Testis (tissue), 3 donors: ENCODE measurements around the gene HK3. TPM values are rescaled to one million over a fixed set of nuclear protein-coding genes. Genes with fewer than 3 reads are reported as not detected.

Experiments used
- DNase-seq: peaks from one replicate; pipeline ENCODE4 v3.0.0-alpha.2; 2019
- H3K27ac ChIP-seq, 2 donors: fragments of 200-600 bp; sonication (generic); one replicate each; pipeline ENCODE4 v1.5.1; 2019
- H3K27me3 ChIP-seq: fragments of 200-600 bp; sonication (generic); one replicate; pipeline ENCODE4 v1.5.1; 2019
- H3K36me3 ChIP-seq: fragments of 200-600 bp; sonication (generic); one replicate; pipeline ENCODE4 v1.5.1; 2017; ENCODE audit warnings: low read depth; ENCODE audit errors: missing control alignments
- H3K4me1 ChIP-seq: fragments of 200-600 bp; sonication (generic); one replicate; pipeline ENCODE4 v1.5.1; 2019
- H3K4me3 ChIP-seq, 2 donors: fragments of 200-600 bp; sonication (generic); one replicate each; pipeline ENCODE4 v1.5.1; 2017 to 2019
- H3K9me3 ChIP-seq: fragments of 200-600 bp; sonication (generic); one replicate; pipeline ENCODE4 v1.5.1; 2017
- CTCF ChIP-seq, 3 experiments: fragments of 450-650 bp in 2 of 3; fragments of 200-600 bp in 1 of 3; sonication (generic) in 1 of 3; IDR thresholded peaks; one replicate each; pipeline ENCODE4 v1.5.1; 2016 to 2019; ENCODE audit warnings: antibody characterized with exemption in 3 of 3, mild to moderate bottlenecking in 2 of 3, moderate library complexity in 1 of 3
- POLR2A ChIP-seq: fragments of 450-650 bp; IDR thresholded peaks from one replicate; pipeline ENCODE4 v1.6.1; 2017; ENCODE audit warnings: antibody characterized with exemption, mild to moderate bottlenecking, moderate library complexity
- WGBS, 2 donors: methylation state at CpG; one replicate each; pipeline ENCODE4 v1.1.5; 2018; 5-methylcytosine and 5-hydroxymethylcytosine counted together
- intact Hi-C: fragments of 100-400 bp; cut with DNase I; formaldehyde crosslinking; loops from one replicate; pipeline ENCODE4 v1.15.1; 2023; ENCODE audit warnings: low total_unique reads
- polyA plus RNA-seq: library from polyadenylated mRNA; stranded (reverse); fragments of 350-450 nt; fragmentation: Illumina TruSeq; extraction: RNeasy Lipid Tissue Mini Kit (QIAGEN cat#74804); gene quantifications from one replicate; pipeline ENCODE4 v1.2.3, GENCODE V29; 2014; ENCODE audit warnings: low read depth, low replicate concordance; ENCODE audit not compliant: insufficient read depth
- total RNA-seq, 2 donors: library from RNA; depleted of rRNA; stranded (reverse); fragments of >200 nt; gene quantifications; one replicate each; pipeline ENCODE4 v1.2.3, GENCODE V29; 2016

Gene HK3
- total and polyA plus RNA-seq, 3 donors from 2014 or later = 6.3 to 10.9 (median 6.4) TPM

DNA sequence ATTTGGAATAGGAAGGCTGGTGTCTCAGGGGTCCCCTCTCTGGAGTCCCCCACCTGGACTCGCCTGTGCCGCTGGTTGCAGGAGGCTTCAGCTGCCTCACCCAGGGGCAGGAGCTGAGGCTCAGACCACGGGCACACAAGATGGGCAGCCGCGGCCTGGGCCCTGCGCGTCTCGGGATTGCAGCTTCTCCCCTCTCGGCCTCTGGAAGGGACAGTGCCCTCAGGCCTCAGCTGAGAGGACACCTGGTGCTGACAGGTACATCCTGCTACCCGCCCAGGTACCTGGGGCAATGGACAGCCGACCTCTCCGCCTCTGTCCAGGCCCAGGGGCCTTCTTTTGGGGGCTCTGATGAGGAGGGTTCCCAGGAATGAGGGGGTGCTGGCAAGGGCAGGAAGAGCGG is 50.5 kb downstream of the HK3 start:
- no peaks in the 10 kb centered on the region for H3K36me3 ChIP-seq
- H3K9me3 ChIP-seq = no peaks in the 10 kb centered on the region
- no peak for DNase-seq
- H3K27me3 ChIP-seq = no peaks in the 10 kb centered on the region
- H3K4me1 ChIP-seq = no peaks in the 10 kb centered on the region
- 60 to 80% methylated on average over 1 to 13 of the region's 13 CpGs for WGBS, 2 donors
- H3K4me3 ChIP-seq = no peak overlapping the region
- intact Hi-C loops = no loop called here
- H3K27ac ChIP-seq = no peak overlapping the region
- TF ChIP-seq POLR2A (no peak), CTCF (IDR thresholded peaks at IDR 0.05) (no peak)

DNA sequence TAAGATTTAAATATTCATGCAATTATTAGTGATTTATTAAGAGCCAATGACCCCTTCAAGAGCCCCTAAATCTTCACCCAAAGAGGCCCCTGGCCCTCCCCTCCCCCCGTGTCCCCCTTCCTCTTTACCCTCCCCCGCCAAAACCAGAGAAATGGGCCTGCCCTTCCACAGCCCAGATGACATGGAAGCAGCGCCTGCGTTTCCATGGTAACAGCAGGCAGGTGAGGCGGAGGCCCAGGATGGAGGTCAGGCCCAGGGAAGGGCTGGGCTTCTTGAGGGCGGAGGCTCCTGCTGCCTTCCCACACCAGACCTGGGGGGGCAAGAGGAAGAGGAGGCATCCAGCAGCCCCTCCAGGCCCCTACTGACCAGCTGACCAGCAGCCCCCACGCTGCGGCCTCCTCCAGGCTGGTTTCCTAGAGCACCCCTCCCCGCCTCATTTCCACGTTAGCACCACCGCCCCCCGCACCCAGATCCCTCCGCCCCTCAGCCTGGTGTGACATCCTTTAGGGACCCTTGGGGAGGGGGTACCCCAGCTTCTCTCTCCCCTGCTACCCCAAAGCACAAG is 51.3 kb downstream of the HK3 start:
- Histone ChIP-seq H3K27ac (no peak overlapping the region), H3K36me3 (no peaks in the 10 kb centered on the region), H3K4me1 (no peaks in the 10 kb centered on the region), H3K27me3 (no peaks in the 10 kb centered on the region), H3K9me3 (no peaks in the 10 kb centered on the region), H3K4me3 (no peak overlapping the region)
- no peak for DNase-seq
- no peak for TF ChIP-seq CTCF (IDR thresholded peaks at IDR 0.05)
- intact Hi-C loops = no loop called here
- 62 to 77% methylated on average over 12 to 13 of the region's 13 CpGs for WGBS, 2 donors

GRCh38 chr5:176847148-176847547 is 52.0 kb downstream of the HK3 start:
- Histone ChIP-seq H3K27ac (no peak overlapping the region), H3K4me1 (no peaks in the 10 kb centered on the region), H3K9me3 (no peaks in the 10 kb centered on the region), H3K36me3 (no peaks in the 10 kb centered on the region), H3K27me3 (no peaks in the 10 kb centered on the region), H3K4me3 (no peak overlapping the region)
- TF ChIP-seq CTCF (IDR thresholded peaks at IDR 0.05) (no peak), POLR2A (no peak)
- no peak for DNase-seq
- intact Hi-C loops = no loop called here
- WGBS, 2 donors = 19 to 24% methylated on average over 7 to 18 of the region's 18 CpGs

- intact Hi-C loops = no loop called here
Measured at GRCh38 chr5:176846335-176847140, 52.6 kb downstream of the HK3 start.

GRCh38 chr5:176845392-176845713 is 53.8 kb downstream of the HK3 start:
- H3K27me3 ChIP-seq = no peaks in the 10 kb centered on the region
- DNase-seq = no peak
- no peaks in the 10 kb centered on the region for H3K4me1 ChIP-seq
- H3K36me3 ChIP-seq = no peaks in the 10 kb centered on the region
- no peak overlapping the region for H3K27ac ChIP-seq
- WGBS, 2 donors = 55 to 82% methylated on average over 4 to 6 of the region's 6 CpGs
- no peaks in the 10 kb centered on the region for H3K9me3 ChIP-seq
- TF ChIP-seq CTCF (IDR thresholded peaks at IDR 0.05) (no peak), POLR2A (no peak)
- intact Hi-C loops = no loop called here
- no peak overlapping the region for H3K4me3 ChIP-seq

More at GRCh38 chr5:176846335-176847140, 52.6 kb downstream of the HK3 start:
- no peak overlapping the region for H3K4me3 ChIP-seq
- WGBS, 2 donors = 20% methylated on average over 20 of the region's 24 CpGs; no CpG with 5 or more reads in 1 of the 2 donors
- TF ChIP-seq POLR2A = no peak
- H3K27me3 ChIP-seq = no peaks in the 10 kb centered on the region
- no peak overlapping the region for H3K27ac ChIP-seq
- no peaks in the 10 kb centered on the region for H3K36me3 ChIP-seq
- H3K4me1 ChIP-seq = no peaks in the 10 kb centered on the region
- H3K9me3 ChIP-seq = no peaks in the 10 kb centered on the region
- DNase-seq = no peak
